ENCODE results near the gene PRCC. TPM values are rescaled to one million over a fixed set of nuclear protein-coding genes. Genes with fewer than 3 reads are reported as not detected.

The PRCC gene
- total RNA-seq, 4 donors from 2014 or later: 43.3 to 114 (median 46.3) TPM

DNA sequence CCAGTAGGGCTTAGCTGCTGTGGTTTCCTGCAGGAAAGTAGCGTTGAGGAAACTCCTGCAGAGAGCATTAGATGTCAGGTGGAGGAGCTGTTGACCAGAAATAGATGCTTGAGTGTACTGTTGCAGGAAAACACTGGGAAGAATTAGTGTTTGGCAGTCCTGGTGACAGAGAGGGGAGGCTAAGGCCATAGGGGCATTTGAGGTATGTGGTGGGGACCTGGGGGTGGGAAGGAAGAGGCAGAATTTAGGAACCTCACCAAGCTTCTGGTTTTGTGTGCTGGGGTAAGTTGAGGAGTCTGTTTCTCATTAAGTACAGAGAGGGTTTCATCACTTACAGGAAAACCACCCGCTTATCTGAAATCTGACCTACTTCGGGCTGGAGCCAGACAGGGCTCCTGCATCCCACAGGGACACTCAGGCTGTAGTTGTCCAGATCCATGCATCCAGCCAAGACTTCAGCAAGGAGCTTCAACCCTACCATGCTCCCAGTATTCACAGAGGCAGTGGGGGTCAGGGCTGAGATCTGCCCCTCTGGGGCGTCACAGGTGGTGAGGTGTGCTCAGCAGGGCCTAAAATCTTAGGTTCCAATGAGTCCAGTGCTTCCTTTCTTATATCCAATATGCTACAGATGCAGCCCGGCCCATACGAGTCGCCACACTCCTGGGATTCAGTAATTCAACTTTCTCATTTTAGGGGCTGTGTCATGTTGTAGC, 34.2 kb downstream of the PRCC start:
- Histone ChIP-seq H3K9me3 (no peaks in the 10 kb centered on the region), H3K27me3 (no peaks in the 10 kb centered on the region), H3K4me1 (peaks cover 0 to 6% (median 0%) of the 10 kb centered on the region in 4 donors), H3K4me3 (no peak overlapping the region), H3K27ac (no peak overlapping the region), H3K36me3 (peaks cover 0 to 54% (median 0%) of the 10 kb centered on the region in 3 donors)
- peak in 1 of 3 donors; percentile 8 for DNase-seq
- no peak for TF ChIP-seq POLR2A (IDR thresholded peaks at IDR 0.05)
- TF ChIP-seq, protein P1, sequence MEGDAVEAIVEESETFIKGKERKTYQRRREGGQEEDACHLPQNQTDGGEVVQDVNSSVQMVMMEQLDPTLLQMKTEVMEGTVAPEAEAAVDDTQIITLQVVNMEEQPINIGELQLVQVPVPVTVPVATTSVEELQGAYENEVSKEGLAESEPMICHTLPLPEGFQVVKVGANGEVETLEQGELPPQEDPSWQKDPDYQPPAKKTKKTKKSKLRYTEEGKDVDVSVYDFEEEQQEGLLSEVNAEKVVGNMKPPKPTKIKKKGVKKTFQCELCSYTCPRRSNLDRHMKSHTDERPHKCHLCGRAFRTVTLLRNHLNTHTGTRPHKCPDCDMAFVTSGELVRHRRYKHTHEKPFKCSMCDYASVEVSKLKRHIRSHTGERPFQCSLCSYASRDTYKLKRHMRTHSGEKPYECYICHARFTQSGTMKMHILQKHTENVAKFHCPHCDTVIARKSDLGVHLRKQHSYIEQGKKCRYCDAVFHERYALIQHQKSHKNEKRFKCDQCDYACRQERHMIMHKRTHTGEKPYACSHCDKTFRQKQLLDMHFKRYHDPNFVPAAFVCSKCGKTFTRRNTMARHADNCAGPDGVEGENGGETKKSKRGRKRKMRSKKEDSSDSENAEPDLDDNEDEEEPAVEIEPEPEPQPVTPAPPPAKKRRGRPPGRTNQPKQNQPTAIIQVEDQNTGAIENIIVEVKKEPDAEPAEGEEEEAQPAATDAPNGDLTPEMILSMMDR (IDR thresholded peaks at IDR 0.05): no peak

DNA sequence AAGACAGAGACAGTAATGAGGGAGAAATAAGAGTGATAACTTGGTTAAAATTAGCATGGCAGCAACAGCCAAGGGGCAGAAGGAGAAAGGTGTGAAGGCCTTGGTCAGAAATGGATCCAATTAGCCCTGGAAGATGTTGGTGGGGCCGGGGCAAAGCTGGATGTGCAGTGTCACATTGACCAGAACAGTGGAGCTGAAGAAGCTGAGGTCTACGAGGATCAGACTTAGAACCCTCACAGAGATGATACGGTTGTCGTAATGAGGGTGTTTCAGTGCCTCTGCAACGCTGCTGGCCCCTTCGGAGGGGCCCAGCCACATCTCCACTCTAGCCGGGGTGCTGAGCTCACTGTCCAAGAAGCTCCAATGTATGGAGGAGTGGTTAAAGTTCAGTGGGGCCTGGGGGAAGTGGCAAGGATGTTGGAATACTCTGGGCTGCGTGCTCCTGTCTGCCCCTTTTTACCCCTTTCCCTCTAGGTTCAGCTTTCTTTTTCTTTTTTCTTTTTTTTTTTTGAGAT, 35.1 kb downstream of the PRCC start:
- H3K9me3 ChIP-seq: no peaks in the 10 kb centered on the region
- no peaks in the 10 kb centered on the region for H3K27me3 ChIP-seq
- peaks cover 0 to 45% (median 0%) of the 10 kb centered on the region in 3 donors for H3K36me3 ChIP-seq
- no peak overlapping the region for H3K4me3 ChIP-seq
- TF ChIP-seq, protein P1 (IDR thresholded peaks at IDR 0.05): no peak
- no peak for TF ChIP-seq POLR2A (IDR thresholded peaks at IDR 0.05)
- DNase-seq: peak in 1 of 3 donors; percentile 5
- H3K27ac ChIP-seq: no peak overlapping the region
- peaks cover 0 to 6% (median 0%) of the 10 kb centered on the region in 4 donors for H3K4me1 ChIP-seq

DNA sequence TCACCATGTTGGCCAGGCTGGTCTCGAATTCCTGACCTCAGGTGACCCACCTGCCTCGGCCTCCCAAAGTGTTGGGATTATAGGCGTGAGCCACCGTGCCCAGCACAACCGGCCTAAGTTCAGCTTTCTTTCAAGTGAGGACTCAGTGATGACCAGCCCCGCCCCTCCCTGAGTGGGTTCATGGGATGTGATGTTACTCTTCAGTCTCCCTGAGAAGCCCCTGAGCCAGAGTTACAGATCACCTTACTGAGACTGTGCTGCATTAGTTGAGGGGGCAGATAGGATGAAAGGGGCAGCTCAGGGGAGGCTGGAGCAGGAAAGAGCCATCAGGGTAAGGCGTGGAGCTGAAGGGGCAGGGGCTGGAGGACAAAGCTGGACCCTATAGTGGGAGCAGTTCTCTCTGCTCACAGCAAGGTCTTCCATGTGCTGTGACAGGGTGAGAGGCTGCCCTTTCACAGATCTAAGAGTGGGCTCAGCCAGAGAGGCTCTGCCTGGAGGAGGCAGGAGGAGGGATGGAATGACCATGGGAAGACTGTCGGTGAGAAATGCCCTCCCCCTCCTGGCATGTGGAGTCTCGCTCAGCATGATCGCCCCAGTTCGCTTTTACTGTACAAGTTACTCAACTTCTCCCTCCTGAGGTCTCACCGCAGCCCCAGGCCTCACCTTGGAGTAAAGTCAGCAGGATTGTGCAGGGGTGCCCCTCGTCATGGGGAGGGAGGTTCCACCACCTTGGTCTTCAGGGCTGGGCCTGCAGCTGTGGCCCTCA, 35.9 kb downstream of the PRCC start:
- Histone ChIP-seq H3K4me1 (peaks cover 0 to 6% (median 0%) of the 10 kb centered on the region in 4 donors), H3K9me3 (no peaks in the 10 kb centered on the region), H3K27me3 (no peaks in the 10 kb centered on the region), H3K4me3 (no peak overlapping the region), H3K36me3 (peaks cover 0 to 37% (median 0%) of the 10 kb centered on the region in 3 donors), H3K27ac (no peak overlapping the region)
- DNase-seq: no peak
- TF ChIP-seq, protein P1 (IDR thresholded peaks at IDR 0.05): no peak
- no peak for TF ChIP-seq POLR2A (IDR thresholded peaks at IDR 0.05)

DNA sequence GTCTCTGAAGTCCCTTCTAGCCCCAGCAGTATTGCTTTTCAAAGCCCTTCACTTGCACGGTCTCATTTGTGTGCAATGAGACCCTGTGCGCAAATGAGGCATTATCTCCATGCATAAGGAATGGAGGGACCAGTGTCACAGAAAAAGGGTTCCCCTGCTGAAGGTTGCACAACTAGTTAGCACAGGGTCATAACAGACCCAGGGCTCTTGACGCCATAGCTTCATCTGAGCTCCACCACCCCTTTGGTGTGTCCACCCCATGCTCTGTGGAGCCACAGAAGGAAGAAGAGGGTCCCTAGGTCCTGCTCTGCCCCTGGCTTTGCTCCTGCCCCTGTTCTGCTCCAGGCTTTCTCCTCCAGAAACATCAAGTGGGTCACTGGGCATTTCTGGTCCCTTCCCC, 36.7 kb downstream of the PRCC start:
- Histone ChIP-seq H3K4me3 (no peak overlapping the region), H3K9me3 (no peaks in the 10 kb centered on the region), H3K36me3 (peaks cover 0 to 30% (median 0%) of the 10 kb centered on the region in 3 donors), H3K27me3 (no peaks in the 10 kb centered on the region), H3K4me1 (peaks cover 0 to 6% (median 0%) of the 10 kb centered on the region in 4 donors), H3K27ac (no peak overlapping the region)
- DNase-seq: no peak
- no peak for TF ChIP-seq POLR2A (IDR thresholded peaks at IDR 0.05)
- TF ChIP-seq, protein P1 (IDR thresholded peaks at IDR 0.05): no peak

DNA sequence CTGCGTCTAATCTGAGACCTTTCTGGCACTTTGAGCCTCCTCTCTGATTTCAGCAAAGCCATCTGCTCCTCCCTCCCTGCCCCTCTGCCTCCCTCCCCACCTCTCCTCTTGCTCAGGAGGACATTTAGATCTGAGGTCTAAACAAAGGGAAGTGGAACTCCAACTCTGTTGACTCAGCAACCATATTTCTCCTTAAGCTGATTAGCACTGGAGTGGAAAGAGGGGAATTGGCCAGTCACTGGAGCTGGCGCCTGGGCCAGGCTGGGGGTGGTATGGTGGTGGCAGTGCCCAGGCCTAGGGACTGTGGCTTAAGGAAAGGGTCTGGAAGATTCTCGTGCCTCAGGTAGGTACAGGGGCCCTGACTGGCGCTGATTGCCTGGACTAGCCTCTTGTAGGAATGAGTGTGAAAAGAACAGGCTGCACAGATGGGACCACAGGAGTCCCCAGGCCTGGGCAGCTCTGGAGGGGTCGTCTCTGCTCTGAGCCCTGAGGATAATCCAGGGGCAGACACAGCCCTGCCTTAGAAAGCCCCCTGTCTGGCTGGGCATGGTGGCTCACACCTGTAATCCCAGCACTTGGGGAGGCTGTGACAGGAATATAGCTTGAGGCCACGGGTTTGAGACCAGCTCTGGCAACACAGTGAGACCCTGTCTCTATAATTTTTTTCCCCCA, 37.4 kb downstream of the PRCC start:
- no peak overlapping the region for H3K27ac ChIP-seq
- peaks cover 0 to 6% (median 0%) of the 10 kb centered on the region in 4 donors for H3K4me1 ChIP-seq
- H3K4me3 ChIP-seq: no peak overlapping the region
- H3K9me3 ChIP-seq: no peaks in the 10 kb centered on the region
- TF ChIP-seq POLR2A (IDR thresholded peaks at IDR 0.05): no peak
- TF ChIP-seq, protein P1 (IDR thresholded peaks at IDR 0.05): no peak
- peaks cover 0 to 24% (median 0%) of the 10 kb centered on the region in 3 donors for H3K36me3 ChIP-seq
- DNase-seq: no peak
- no peaks in the 10 kb centered on the region for H3K27me3 ChIP-seq
